HCT116 (cell line): ENCODE results near the gene INSRR. TPM values are rescaled to one million over a fixed set of nuclear protein-coding genes. Genes with fewer than 3 reads are reported as not detected.

Experiments used
- ATAC-seq: fragments of 200-7000 bp; cut with Tn5 transposase; 2 replicates; pipeline ENCODE4 v1.9.1; 2020; ENCODE audit warnings: mild to moderate bottlenecking, moderate library complexity
- BruUV-seq: library from RNA; stranded (reverse); fragments of 400-500 nt; replicated peaks from 2 replicates; lab custom pipeline; 2021; lab: Mats Ljungman, UMichigan
- CTCF ChIA-PET: fragments of 300-600 bp; sonication (Branson Sonifier 250); formaldehyde crosslinking; loops from one replicate; lab custom pipeline; 2021; ENCODE audit warnings: antibody characterized with exemption; lab: Charles Lee
- POLR2A ChIA-PET: fragments of 300-600, 350-600 bp; sonication (Branson Sonifier 250); formaldehyde crosslinking; loops from one replicate; lab custom pipeline; 2021; ENCODE audit warnings: antibody characterized with exemption; lab: Charles Lee
- RAD21 ChIA-PET, 2 experiments: fragments of 300-600 bp; sonication (Branson Sonifier 250); formaldehyde crosslinking; loops; one replicate each; lab custom pipeline; 2023; ENCODE audit warnings: low total read pairs in 2 of 2; ENCODE audit not compliant: uncharacterized antibody in 2 of 2, unreplicated experiment in 2 of 2, low non-redundant PET in 1 of 2; lab: Charles Lee
- DNase-seq: peaks from one replicate; pipeline ENCODE4 v3.0.0-alpha.2; 2010; ENCODE audit warnings: low read depth, low spot score
- H2AFZ ChIP-seq: fragments of 200-600 bp; shearing (Covaris generic), sonication (generic); 2 replicates; pipeline ENCODE4 v1.6.1; 2017; ENCODE audit warnings: low read depth, mixed run types, mixed read lengths, antibody characterized with exemption, low read length; ENCODE audit not compliant: poor library complexity, severe bottlenecking
- H3K27ac ChIP-seq: 2 replicates; pipeline ENCODE4 v1.5.1; 2012; ENCODE audit warnings: low read depth, low read length
- H3K27me3 ChIP-seq: fragments of 200-600 bp; sonication (generic); 2 replicates; pipeline ENCODE4 v1.6.1; 2016; ENCODE audit warnings: mixed run types, low read length, mixed read lengths; ENCODE audit not compliant: insufficient read depth
- H3K36me3 ChIP-seq, 2 experiments: fragments of 200-500 bp in 1 of 2; fragments of 200-600 bp in 1 of 2; sonication (Bioruptor generic) in 1 of 2; sonication (generic) in 1 of 2; 2 replicates each; pipeline versions ENCODE4 v1.5.1 to v1.6.1; 2014 to 2016; ENCODE audit warnings: low read length in 2 of 2, inconsistent platforms in 1 of 2, mixed read lengths in 1 of 2, mixed run types in 1 of 2; ENCODE audit not compliant: insufficient read depth in 2 of 2, control insufficient read depth in 1 of 2
- H3K4me1 ChIP-seq, 2 experiments: fragments of 200-600 bp in 1 of 2; sonication (generic) in 1 of 2; 2 replicates each; pipeline versions ENCODE4 v1.5.1 to v1.6.1; 2012 to 2017; ENCODE audit warnings: low read length in 2 of 2, inconsistent platforms in 1 of 2, mild to moderate bottlenecking in 1 of 2, mixed read lengths in 1 of 2, mixed run types in 1 of 2, moderate library complexity in 1 of 2; ENCODE audit not compliant: insufficient read depth in 2 of 2, control insufficient read depth in 1 of 2
- H3K4me2 ChIP-seq: fragments of 200-600 bp; sonication (generic); 2 replicates; pipeline ENCODE4 v1.6.1; 2017; ENCODE audit warnings: mixed run types, low read length, mixed read lengths
- H3K4me3 ChIP-seq, 2 experiments: fragments of 200-600 bp in 1 of 2; sonication (generic) in 1 of 2; replicated peaks in 1 of 2; 2 replicates each; pipeline ENCODE4 v1.5.1; 2011 to 2016; ENCODE audit warnings: low read length in 2 of 2, control low read depth in 1 of 2, low read depth in 1 of 2, mild to moderate bottlenecking in 1 of 2, mixed read lengths in 1 of 2, mixed run types in 1 of 2
- H3K79me2 ChIP-seq: fragments of 200-600 bp; sonication (generic); 2 replicates; pipeline ENCODE4 v1.6.1; 2017; ENCODE audit warnings: mild to moderate bottlenecking, mixed run types, low read length, moderate library complexity, mixed read lengths; ENCODE audit not compliant: insufficient read depth
- H3K9ac ChIP-seq: fragments of 200-600 bp; sonication (generic); 2 replicates; pipeline ENCODE4 v1.6.1; 2016; ENCODE audit warnings: low read length, mixed read lengths
- H3K9me2 ChIP-seq: fragments of 200-600 bp; sonication (generic), shearing (Covaris generic); 2 replicates; pipeline ENCODE4 v1.6.1; 2017; ENCODE audit warnings: mixed run types, mild to moderate bottlenecking, moderate library complexity; ENCODE audit not compliant: insufficient read depth
- H3K9me3 ChIP-seq, 2 experiments: fragments of 200-500 bp in 1 of 2; fragments of 200-600 bp in 1 of 2; sonication (Bioruptor generic) in 1 of 2; sonication (generic) in 1 of 2; 2 replicates each; pipeline ENCODE4 v1.6.1; 2014 to 2017; ENCODE audit warnings: low read length in 2 of 2, mixed read lengths in 2 of 2, inconsistent platforms in 1 of 2, low read depth in 1 of 2, mild to moderate bottlenecking in 1 of 2, mixed run types in 1 of 2, moderate library complexity in 1 of 2; ENCODE audit not compliant: control insufficient read depth in 1 of 2, insufficient read depth in 1 of 2
- H4K20me1 ChIP-seq: fragments of 200-600 bp; sonication (generic), shearing (Covaris generic); 2 replicates; pipeline ENCODE4 v1.6.1; 2017; ENCODE audit warnings: mixed run types, mild to moderate bottlenecking, moderate library complexity; ENCODE audit not compliant: insufficient read depth
- ATF3 ChIP-seq: IDR thresholded peaks from 2 replicates; pipeline ENCODE4 v1.6.1; 2012
- CEBPB ChIP-seq: IDR thresholded peaks from 2 replicates; pipeline ENCODE4 v1.6.1; 2012; ENCODE audit warnings: low read depth
- EZH2phosphoT487 ChIP-seq: fragments of 200-600 bp; IDR thresholded peaks from 2 replicates; pipeline ENCODE4 v1.6.1; 2018; ENCODE audit warnings: antibody characterized with exemption, borderline replicate concordance
- MAX ChIP-seq: IDR thresholded peaks from 2 replicates; pipeline ENCODE4 v1.6.1; 2012
- POLR2A ChIP-seq: IDR thresholded peaks from 2 replicates; pipeline ENCODE4 v1.7.0; 2011; ENCODE audit warnings: borderline replicate concordance; ENCODE audit not compliant: insufficient read depth, insufficient read length; ENCODE audit errors: extremely low read depth
- POLR2AphosphoS5 ChIP-seq: IDR thresholded peaks from 2 replicates; pipeline ENCODE4 v1.6.1; 2011; ENCODE audit warnings: mild to moderate bottlenecking, low read depth, low read length, moderate library complexity
- RAD21 ChIP-seq: IDR thresholded peaks from 2 replicates; pipeline ENCODE4 v1.6.1; 2012; ENCODE audit warnings: low read depth, mild to moderate bottlenecking
- REST ChIP-seq: IDR thresholded peaks from 2 replicates; pipeline ENCODE4 v1.6.1; 2012; ENCODE audit warnings: low read depth
- SIN3A ChIP-seq: IDR thresholded peaks from 2 replicates; pipeline ENCODE4 v1.6.1; 2012; ENCODE audit warnings: low read depth
- TCF7L2 ChIP-seq: IDR thresholded peaks from 2 replicates; pipeline ENCODE4 v1.7.0; 2011; ENCODE audit warnings: borderline replicate concordance, inconsistent platforms; ENCODE audit not compliant: insufficient read depth, insufficient read length; ENCODE audit errors: extremely low read depth
- ZBTB33 ChIP-seq: IDR thresholded peaks from 2 replicates; pipeline ENCODE4 v1.6.1; 2011; ENCODE audit warnings: mild to moderate bottlenecking, low read length, moderate library complexity; ENCODE audit not compliant: insufficient replicate concordance; ENCODE audit errors: extremely low read depth
- ZNF274 ChIP-seq: fragments of 200-500 bp; sonication (Bioruptor generic); IDR thresholded peaks from 2 replicates; pipeline ENCODE4 v1.6.1; 2014; ENCODE audit warnings: mild to moderate bottlenecking, low read depth, low read length, inconsistent platforms
- intact Hi-C: fragments of 100-400 bp; cut with micrococcal nuclease; formaldehyde crosslinking; loops from 2 replicates; pipeline ENCODE4 v1.10.0; 2022
- total RNA-seq: library from RNA; stranded (reverse); gene quantifications from one replicate; pipeline ENCODE4 v1.2.1, GENCODE V29; 2021; ENCODE audit not compliant: unreplicated experiment

Gene INSRR
- total RNA-seq, 1 experiment from 2014 or later: not detected

- TF ChIP-seq POLR2A (no peak), EZH2phosphoT487 (no peak), REST (no peak), RAD21 (no peak), MAX (no peak), ZBTB33 (no peak), SIN3A (no peak), ATF3 (no peak), ZNF274 (no peak), TCF7L2 (no peak), POLR2AphosphoS5 (no peak), CEBPB (no peak)
- Histone ChIP-seq H3K4me2 (no peak overlapping the region), H3K27me3 (no peaks in the 10 kb centered on the region), H3K9me3 (no peaks in the 10 kb centered on the region), H3K36me3 (no peaks in the 10 kb centered on the region), H3K4me3 (no peak overlapping the region), H4K20me1 (no peaks in the 10 kb centered on the region), H3K9me2 (no peaks in the 10 kb centered on the region), H3K79me2 (no peaks in the 10 kb centered on the region), H2AFZ (no peak overlapping the region), H3K9ac (no peak overlapping the region), H3K27ac (no peak overlapping the region), H3K4me1 (no peaks in the 10 kb centered on the region)
- DNase-seq (no peak), ATAC-seq (no peak)
- ChIA-PET POLR2A (no interaction called here), RAD21 (no interaction called here), CTCF (no interaction called here)
- intact Hi-C loops: no loop called here
- BruUV-seq: no TSS peak
Observed at GRCh38 chr1:156844638-156845037, 14.3 kb downstream of the INSRR start.
